ENCODE data around the gene ARID3A.
"Not testable (repeated sequence)": the region's sequence is repeated elsewhere in the genome, so short reads cannot be mapped to it uniquely, and the experiment has no call there.

The ARID3A gene

DNA sequence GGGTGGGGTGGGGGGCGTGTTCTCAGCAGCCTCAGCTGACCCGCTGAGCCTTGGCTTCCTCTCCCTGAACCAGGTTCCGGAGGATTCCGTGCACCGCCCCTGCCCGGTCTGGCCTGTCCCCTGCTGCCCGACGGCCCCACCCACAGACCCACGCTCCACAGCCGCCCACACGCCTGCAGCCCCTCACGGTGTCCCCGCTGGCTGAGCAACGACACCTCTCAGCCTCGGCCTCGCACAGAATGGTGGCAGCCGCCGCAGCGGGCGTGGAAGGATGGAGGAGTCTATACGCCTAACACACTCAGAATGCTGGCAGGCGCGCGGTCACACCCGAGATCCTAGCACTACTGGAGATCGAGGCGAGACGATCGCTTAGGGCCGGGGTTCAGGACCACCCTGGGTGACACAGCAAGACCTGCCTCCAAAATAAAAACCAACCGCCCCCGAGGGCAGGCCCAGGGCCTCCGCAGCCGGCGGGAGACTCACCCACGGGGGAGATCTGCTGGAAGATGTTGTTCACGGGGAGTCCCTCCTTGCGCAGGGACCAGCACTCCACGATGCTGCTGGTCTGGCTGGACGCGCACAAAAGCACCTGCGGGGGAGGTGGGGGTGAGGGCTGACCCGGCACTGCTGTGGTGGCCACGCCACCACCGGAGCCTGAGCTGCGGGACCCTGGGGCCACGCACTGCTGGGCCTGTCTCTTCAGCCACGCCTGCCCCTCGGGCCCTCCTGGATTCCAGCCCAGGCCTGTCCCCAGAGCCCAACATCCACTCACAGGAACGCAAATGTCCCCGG lies 41.2 kb upstream of the ARID3A start:
- Histone ChIP-seq H3K9ac (ENCODE audit: low read depth, low read length) (no peak overlapping the region), H3K27ac (ENCODE audit: low read depth, low read length) (no peak overlapping the region)

DNA sequence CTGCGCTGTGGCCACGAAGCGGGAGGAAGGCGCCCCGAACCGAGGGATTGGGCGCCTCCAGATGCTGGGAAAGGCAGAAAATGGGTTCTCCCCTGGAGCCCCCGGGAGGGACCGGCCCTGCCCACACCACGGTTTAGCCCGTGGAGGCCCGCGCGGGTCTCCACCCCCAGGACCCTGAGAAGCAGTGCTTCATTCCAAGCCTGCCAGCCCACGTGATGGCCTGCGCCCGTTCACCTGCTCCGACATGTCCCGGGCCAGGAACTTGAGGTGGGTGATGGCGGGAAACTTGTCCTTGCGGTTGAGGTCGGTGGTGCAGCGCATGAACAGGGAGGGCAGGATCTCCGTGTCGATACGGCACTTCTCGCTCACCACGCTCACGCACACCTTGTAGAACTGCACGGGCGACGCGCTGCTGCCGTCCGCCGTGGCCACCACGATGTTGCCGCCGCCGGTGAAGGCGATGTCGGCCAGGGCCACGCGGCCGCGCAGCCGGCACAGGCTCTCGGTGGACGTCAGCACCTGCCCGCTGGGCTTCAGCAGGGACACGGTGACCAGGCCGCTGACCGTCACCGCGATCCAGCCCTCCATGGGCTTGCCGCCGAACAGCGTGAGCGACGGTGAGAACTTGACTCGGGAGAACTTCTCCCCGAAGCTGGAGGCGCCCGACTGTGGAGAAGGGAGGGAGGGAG lies 40.2 kb upstream of the ARID3A start:
- H3K9me3 ChIP-seq (ENCODE audit: control insufficient read depth, insufficient read depth, low read length): no peaks in the 10 kb centered on the region
- H3K9ac ChIP-seq (ENCODE audit: low read depth, low read length): no peak overlapping the region
- H3K27me3 ChIP-seq (ENCODE audit: control insufficient read depth, insufficient read depth, low read length): no peaks in the 10 kb centered on the region
- no peak overlapping the region for H3K4me3 ChIP-seq (ENCODE audit: low read depth, low read length)
- peaks cover 70% of the 10 kb centered on the region for H3K36me3 ChIP-seq (ENCODE audit: control insufficient read depth, insufficient read depth, low read length)
- no peaks in the 10 kb centered on the region for H3K4me1 ChIP-seq (ENCODE audit: control insufficient read depth, insufficient read depth, low read length)
- H3K27ac ChIP-seq (ENCODE audit: low read depth, low read length): no peak overlapping the region

More for the DNA sequence above, 41.2 kb upstream of the ARID3A start:
- no peaks in the 10 kb centered on the region for H3K27me3 ChIP-seq (ENCODE audit: control insufficient read depth, insufficient read depth, low read length)
- H3K4me1 ChIP-seq (ENCODE audit: control insufficient read depth, insufficient read depth, low read length): no peaks in the 10 kb centered on the region
- H3K4me3 ChIP-seq (ENCODE audit: low read depth, low read length): no peak overlapping the region
- H3K36me3 ChIP-seq (ENCODE audit: control insufficient read depth, insufficient read depth, low read length): peaks cover 60% of the 10 kb centered on the region
- no peaks in the 10 kb centered on the region for H3K9me3 ChIP-seq (ENCODE audit: control insufficient read depth, insufficient read depth, low read length)

DNA sequence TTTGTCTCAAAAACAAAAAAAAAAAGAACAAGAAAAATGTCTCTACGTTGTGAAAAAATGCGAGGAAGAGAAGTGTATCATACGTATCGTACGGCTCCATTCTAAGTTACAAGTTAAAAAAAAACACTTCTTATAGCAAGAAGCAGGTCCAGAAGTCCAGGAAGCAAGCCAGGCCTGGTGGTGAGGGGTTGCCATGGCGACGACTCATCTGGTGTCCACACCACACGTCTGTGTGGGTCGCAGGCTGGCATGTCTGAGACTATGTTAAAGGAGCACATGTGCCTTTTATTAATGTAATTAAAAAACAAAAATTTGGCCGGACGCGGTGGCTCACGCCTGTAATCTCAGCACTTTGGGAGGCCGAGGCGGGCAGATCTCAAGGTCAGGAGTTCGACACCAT lies 38.8 kb upstream of the ARID3A start:
- Histone ChIP-seq H3K27me3 (ENCODE audit: control insufficient read depth, insufficient read depth, low read length) (no peaks in the 10 kb centered on the region), H3K4me1 (ENCODE audit: control insufficient read depth, insufficient read depth, low read length) (no peaks in the 10 kb centered on the region), H3K27ac (ENCODE audit: low read depth, low read length) (no peak overlapping the region), H3K9ac (ENCODE audit: low read depth, low read length) (no peak overlapping the region), H3K36me3 (ENCODE audit: control insufficient read depth, insufficient read depth, low read length) (peaks cover 58% of the 10 kb centered on the region), H3K4me3 (ENCODE audit: low read depth, low read length) (no peak overlapping the region), H3K9me3 (ENCODE audit: control insufficient read depth, insufficient read depth, low read length) (no peaks in the 10 kb centered on the region)

DNA sequence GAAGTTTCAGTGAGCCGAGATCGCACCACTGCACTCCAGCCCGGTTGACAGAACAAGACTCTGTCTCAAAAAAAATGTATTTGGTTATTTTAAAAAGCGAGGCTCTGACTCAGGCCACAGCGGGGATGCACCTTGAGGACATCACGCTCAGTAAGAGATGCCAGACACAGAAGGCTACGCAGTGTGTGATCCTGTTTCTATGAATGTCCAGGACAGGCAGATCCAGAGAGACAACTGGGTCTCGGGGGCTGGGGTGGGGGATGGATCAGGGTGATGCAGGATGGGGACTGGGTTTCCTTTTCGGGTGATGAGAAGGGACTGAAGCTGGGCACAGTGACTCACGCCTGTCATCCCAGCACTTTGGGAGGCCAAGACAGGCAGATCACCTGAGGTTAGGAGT lies 38.2 kb upstream of the ARID3A start:
- no peaks in the 10 kb centered on the region for H3K27me3 ChIP-seq (ENCODE audit: control insufficient read depth, insufficient read depth, low read length)
- no peak overlapping the region for H3K27ac ChIP-seq (ENCODE audit: low read depth, low read length)
- H3K9ac ChIP-seq (ENCODE audit: low read depth, low read length): no peak overlapping the region
- H3K4me1 ChIP-seq (ENCODE audit: control insufficient read depth, insufficient read depth, low read length): no peaks in the 10 kb centered on the region
- peaks cover 54% of the 10 kb centered on the region for H3K36me3 ChIP-seq (ENCODE audit: control insufficient read depth, insufficient read depth, low read length)
- H3K4me3 ChIP-seq (ENCODE audit: low read depth, low read length): no peak overlapping the region
- H3K9me3 ChIP-seq (ENCODE audit: control insufficient read depth, insufficient read depth, low read length): no peaks in the 10 kb centered on the region

DNA sequence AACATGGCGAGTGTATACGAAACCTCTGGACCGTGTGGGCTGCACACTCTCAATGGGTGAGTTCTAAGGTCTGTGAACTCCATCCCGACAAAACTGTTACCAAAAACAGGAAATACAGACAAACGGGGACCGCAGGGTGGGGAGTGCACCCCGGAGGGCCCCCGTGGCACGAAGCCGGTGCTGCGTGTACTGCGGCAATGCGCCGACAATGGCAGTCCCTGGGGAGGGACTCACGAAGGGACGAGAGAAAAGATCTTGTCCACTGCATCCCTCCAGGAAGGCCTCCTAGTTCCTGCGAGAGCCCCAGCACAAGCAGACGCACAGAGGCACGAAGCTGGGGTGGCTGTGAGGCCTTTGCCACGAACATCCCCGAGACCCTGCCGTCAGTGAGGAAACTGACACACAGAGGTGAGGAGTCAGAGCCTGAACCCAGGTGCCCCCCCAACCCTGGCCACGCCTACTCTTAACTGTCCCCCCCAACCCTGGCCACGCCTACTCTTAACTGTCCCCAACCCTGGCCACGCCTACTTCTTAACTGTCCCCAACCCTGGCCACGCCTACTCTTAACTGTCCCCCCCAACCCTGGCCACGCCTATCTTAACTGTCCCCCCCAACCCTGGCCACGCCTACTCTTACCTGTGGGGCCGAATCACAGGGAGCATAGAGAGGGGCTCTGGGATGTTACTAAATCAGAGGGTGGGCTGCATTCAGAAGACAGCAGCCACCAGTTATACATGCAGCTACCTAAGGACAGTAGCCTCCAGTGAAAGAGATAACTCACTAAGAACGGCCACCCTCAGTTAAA lies 37.1 kb upstream of the ARID3A start:
- H3K9ac ChIP-seq (ENCODE audit: low read depth, low read length): no peak overlapping the region
- peaks cover 46% of the 10 kb centered on the region for H3K36me3 ChIP-seq (ENCODE audit: control insufficient read depth, insufficient read depth, low read length)
- H3K9me3 ChIP-seq (ENCODE audit: control insufficient read depth, insufficient read depth, low read length): no peaks in the 10 kb centered on the region
- no peaks in the 10 kb centered on the region for H3K4me1 ChIP-seq (ENCODE audit: control insufficient read depth, insufficient read depth, low read length)
- H3K27ac ChIP-seq (ENCODE audit: low read depth, low read length): no peak overlapping the region
- no peaks in the 10 kb centered on the region for H3K27me3 ChIP-seq (ENCODE audit: control insufficient read depth, insufficient read depth, low read length)
- H3K4me3 ChIP-seq (ENCODE audit: low read depth, low read length): no peak overlapping the region

DNA sequence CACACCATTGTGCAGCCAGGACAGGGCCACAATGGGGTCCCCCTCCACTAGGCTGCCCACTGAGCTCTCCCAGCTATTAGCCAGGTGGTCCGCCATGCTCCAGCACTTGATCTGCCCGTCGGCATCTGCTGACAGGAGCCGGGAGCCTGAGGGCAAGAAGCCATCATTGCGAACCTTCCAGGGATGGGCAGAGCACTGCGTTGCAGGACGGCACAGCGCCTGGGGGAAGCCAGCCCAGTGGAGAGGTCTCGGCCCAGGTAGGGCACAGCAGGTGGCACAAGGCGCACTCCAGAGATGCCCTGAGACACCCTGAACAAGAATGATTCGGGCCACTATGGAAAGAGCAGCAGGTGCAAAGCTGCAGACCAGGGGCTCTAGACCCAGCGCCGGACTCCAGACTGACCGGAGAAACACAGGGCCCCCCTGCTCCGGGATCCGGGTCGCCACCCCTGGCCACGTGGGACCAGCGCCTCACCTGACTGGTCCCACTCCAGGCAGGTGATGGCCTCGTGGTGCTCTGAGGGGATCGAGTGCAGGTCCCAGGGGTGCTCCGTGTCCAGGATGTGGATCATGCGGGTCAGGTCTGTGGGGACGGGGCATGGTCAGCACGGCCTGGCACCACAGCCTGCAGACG lies 36.1 kb upstream of the ARID3A start:
- peaks cover 41% of the 10 kb centered on the region for H3K36me3 ChIP-seq (ENCODE audit: control insufficient read depth, insufficient read depth, low read length)

DNA sequence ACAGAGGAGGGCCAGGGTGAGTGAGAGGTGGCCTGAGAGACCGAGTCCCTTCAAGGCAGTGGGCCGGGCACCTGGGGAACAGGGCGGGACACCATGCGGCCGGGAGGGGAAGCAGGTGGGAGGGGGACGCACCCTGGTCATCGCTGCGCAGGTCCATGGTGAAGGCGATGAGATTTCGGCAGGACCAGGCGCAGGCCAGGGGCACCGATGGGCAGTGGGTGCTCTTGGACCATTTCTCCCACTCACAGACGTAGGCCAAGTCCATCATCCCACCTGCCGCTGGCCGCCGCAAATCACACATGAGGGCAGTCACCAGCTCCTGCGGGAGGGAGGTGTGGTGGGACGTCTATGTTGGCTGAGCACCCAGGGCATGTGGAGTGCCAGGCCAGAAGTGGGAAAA lies 35.0 kb upstream of the ARID3A start:
- no peak overlapping the region for H3K4me3 ChIP-seq (ENCODE audit: low read depth, low read length)
- H3K36me3 ChIP-seq (ENCODE audit: control insufficient read depth, insufficient read depth, low read length): peaks cover 33% of the 10 kb centered on the region
- H3K27ac ChIP-seq (ENCODE audit: low read depth, low read length): no peak overlapping the region
- no peak overlapping the region for H3K9ac ChIP-seq (ENCODE audit: low read depth, low read length)
- H3K9me3 ChIP-seq (ENCODE audit: control insufficient read depth, insufficient read depth, low read length): no peaks in the 10 kb centered on the region
- no peaks in the 10 kb centered on the region for H3K27me3 ChIP-seq (ENCODE audit: control insufficient read depth, insufficient read depth, low read length)
- H3K4me1 ChIP-seq (ENCODE audit: control insufficient read depth, insufficient read depth, low read length): no peaks in the 10 kb centered on the region

More for the DNA sequence above, 36.1 kb upstream of the ARID3A start:
- H3K4me1 ChIP-seq (ENCODE audit: control insufficient read depth, insufficient read depth, low read length): no peaks in the 10 kb centered on the region
- no peaks in the 10 kb centered on the region for H3K27me3 ChIP-seq (ENCODE audit: control insufficient read depth, insufficient read depth, low read length)
- H3K9me3 ChIP-seq (ENCODE audit: control insufficient read depth, insufficient read depth, low read length): no peaks in the 10 kb centered on the region
- no peak overlapping the region for H3K27ac ChIP-seq (ENCODE audit: low read depth, low read length)
- no peak overlapping the region for H3K4me3 ChIP-seq (ENCODE audit: low read depth, low read length)
- no peak overlapping the region for H3K9ac ChIP-seq (ENCODE audit: low read depth, low read length)

DNA sequence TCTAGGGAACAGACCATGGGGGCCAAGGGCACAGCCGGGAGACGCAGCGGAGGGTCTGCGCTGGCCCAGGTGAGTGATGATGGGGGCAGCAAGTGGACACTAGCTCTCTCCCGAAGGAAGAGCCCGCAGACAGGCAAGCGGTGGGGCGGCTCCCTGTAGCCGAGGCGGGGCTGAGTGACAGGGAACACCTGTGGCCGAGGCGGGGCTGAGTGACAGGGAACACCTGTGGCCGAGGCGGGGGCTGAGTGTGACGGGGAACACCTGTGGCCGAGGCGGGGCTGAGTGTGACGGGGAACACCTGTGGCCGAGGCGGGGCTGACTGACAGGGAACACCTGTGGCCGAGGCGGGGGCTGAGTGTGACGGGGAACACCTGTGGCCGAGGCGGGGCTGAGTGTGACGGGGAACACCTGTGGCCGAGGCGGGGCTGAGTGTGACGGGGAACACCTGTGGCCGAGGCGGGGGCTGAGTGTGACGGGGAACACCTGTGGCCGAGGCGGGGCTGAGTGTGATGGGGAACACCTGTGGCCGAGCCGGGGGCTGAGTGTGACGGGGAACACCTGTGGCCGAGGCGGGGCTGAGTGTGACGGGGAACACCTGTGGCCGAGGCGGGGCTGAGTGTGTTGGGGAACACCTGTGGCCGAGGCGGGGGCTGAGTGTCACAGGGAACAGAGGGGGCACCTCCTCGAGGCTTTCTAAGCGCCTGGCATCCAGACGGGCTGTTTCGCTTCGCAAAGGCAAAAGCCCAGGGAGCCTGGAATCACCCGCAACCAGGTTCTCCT lies 34.2 kb upstream of the ARID3A start:
- not testable (repeated sequence) for H3K27ac ChIP-seq (ENCODE audit: low read depth, low read length); H3K9me3 ChIP-seq (ENCODE audit: control insufficient read depth, insufficient read depth, low read length); H3K9ac ChIP-seq (ENCODE audit: low read depth, low read length); H3K27me3 ChIP-seq (ENCODE audit: control insufficient read depth, insufficient read depth, low read length); H3K4me1 ChIP-seq (ENCODE audit: control insufficient read depth, insufficient read depth, low read length)
- peaks cover 28% of the 10 kb centered on the region for H3K36me3 ChIP-seq (ENCODE audit: control insufficient read depth, insufficient read depth, low read length)
- H3K4me3 ChIP-seq (ENCODE audit: low read depth, low read length): peak overlapping the region; percentile 93; the same call in 1 of the 2 replicates

DNA sequence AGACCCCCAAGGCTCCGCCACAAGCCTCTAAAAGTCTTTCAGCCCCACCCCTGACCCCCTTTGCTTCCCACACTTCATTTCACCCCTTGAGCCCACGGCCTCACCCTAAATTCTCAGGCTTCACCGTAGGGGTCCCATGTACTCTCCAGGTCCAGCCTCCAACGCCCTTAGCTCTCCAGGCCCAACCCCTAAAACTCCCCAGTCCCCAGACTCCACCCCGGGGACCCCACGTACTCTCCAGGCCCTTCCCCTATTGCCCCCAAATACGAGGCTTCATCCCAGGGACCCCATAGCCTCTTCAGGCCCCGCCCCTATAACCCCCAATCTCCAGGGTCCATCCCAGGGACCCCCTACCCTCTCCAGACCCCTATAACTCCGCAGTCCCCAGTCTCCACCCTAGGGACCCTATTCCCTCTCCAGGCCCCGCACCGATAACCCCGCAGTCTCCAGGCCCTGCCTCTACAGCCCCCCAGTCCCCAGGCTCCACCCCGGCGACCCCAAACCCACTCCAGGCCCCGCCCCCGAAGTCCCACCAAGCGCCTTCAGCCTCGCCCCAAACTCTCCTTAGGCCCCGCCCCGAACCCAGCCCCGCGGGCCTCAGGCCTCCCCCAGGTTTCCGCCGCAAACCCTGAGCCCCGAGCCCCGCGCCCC lies 33.5 kb upstream of the ARID3A start:
- peak overlapping the region; percentile 93 for H3K27ac ChIP-seq (ENCODE audit: low read depth, low read length)
- no peaks in the 10 kb centered on the region for H3K4me1 ChIP-seq (ENCODE audit: control insufficient read depth, insufficient read depth, low read length)
- H3K9me3 ChIP-seq (ENCODE audit: control insufficient read depth, insufficient read depth, low read length): no peaks in the 10 kb centered on the region
- H3K27me3 ChIP-seq (ENCODE audit: control insufficient read depth, insufficient read depth, low read length): no peaks in the 10 kb centered on the region
- peaks cover 29% of the 10 kb centered on the region for H3K36me3 ChIP-seq (ENCODE audit: control insufficient read depth, insufficient read depth, low read length)
- H3K4me3 ChIP-seq (ENCODE audit: low read depth, low read length): peak overlapping the region; percentile 93
- no peak overlapping the region for H3K9ac ChIP-seq (ENCODE audit: low read depth, low read length)

All from HUES48 (cell line).